ENCODE data around the gene ENC1.

Gene ENC1

DNA sequence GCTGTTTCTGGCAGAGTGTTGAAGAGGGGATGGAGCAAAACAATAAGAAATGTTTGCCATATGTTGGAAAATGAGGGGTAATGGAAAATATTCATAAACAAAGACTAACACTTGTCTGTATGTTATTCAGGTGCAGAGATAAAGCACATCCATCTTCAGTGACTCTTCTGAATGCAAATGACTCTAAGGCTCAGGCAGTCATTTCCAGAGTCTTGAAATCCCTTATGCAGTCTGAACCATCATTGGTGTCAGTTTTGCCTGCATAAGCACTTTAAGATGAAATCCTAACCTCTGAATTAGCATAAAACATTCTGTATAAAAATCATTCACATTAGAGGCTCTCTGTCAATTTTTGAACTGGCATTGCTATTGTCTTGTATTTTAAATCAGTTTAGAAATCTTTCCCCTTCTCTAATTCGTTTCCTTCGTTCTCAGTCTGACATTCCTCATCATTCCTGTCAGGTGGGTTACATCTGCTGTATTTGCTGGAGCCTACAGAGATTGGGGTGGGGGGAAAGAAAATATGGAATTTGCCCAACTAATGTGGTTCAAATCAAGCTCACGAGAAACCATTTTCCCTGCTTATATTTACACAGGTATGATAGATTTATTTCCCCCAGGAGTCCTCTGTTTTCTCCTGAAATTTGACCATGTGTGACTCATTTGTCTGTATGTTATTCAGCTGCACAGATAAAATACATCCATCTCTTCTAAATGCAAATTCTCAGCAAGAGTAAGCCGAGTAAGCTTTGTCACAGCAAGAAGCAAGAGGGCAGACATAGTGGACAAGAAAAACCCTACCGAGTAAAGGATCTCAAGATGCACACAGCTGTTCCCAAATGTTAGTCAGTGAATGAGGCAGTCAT is 31.6 kb downstream of the ENC1 start:
- no peak for DNase-seq (ENCODE audit: low read depth)

DNA sequence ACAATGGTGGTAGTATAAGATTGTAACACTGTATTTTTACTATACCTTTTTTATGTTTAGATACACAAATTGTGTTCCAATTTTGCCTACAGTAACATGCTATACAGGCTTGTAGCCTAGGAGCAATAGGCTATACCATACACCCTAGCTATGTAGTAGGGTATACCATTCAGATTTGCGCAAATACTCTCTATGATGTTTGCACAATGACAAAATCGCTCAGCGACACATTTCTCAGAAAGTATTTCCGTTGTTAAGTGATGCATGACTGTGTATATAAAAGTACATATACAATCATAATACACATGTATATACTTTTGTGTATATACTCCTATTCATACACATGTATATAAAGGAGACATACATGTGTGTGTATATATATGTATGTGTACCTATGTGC is 34.8 kb downstream of the ENC1 start:
- no peak for DNase-seq (ENCODE audit: low read depth)

DNA sequence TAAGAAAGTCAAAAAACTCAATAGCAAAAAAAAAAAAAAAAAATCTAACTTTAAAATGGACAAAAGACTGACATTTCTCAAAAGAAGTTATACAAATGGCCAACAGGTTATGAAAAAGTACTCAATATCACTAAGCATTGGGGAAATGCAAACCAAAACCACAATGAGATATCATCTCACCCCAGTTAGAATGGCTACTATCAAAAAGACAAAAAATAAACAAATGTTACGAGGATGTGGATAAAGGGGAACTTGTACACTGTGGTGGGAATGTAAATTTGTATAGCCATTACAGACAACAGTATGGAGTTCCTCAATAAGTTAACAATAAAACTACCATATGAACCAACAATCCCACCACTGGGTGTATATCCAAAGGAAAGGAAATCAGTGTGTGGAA is 37.2 kb downstream of the ENC1 start:
- DNase-seq (ENCODE audit: low read depth) = no peak

DNA sequence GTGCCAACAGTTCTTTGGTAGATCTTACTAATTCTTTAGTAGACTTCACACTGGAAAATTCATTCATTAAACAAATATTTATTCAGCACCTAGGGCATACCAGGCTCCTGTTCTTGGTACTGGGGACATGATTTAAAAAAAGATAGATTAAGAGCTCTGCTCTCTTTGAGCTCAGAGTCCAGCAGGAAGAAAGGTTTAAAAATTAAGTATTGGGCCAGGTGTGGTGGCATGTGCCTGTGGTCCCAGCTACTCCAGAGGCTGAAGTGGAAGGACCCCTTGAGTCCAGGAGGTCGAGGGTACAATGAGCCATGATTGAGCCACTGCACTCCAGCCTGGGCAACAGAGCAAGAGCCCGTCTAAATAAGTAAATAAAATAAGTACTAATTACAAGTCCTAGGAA is 41.4 kb downstream of the ENC1 start:
- no peak for DNase-seq (ENCODE audit: low read depth)

DNA sequence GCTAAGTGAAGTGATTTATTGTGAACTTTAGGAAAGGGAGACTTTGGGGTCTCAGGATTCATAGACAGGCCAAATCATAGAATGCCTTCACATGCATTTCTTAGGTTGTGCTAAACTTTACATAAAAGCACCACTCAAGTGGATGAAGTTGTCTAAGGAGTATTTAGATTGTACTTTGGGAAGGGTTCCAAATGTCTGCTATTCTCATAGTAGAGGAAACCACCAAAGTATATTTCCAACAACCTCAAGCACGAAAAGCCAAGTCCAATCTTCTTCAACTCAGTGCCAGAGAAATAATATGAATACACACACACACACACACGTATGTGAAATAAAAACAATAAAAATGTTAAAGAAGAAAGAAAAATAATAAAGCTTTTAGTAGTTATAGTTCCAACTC is 41.8 kb downstream of the ENC1 start:
- DNase-seq (ENCODE audit: low read depth) = no peak

DNA sequence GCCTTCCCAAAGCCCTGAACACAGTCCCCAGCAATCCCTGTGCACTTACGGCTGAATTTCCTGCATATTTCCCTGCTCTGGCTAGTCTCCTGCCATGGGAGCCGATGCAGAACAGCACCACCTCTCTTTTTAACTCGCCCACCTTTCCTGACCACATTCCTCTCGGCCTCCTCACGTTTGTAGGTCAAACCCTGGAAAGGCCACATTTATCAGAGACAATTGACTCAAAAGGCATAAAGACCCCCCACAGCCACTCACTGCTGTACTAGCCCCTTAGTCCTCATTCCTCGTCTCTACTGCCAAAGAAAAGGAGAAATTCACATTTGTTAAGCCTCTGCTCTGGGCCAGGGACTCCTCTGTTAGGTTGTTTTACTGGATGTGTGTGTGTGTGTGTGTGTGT is 43.6 kb downstream of the ENC1 start:
- DNase-seq (ENCODE audit: low read depth) = no peak

DNA sequence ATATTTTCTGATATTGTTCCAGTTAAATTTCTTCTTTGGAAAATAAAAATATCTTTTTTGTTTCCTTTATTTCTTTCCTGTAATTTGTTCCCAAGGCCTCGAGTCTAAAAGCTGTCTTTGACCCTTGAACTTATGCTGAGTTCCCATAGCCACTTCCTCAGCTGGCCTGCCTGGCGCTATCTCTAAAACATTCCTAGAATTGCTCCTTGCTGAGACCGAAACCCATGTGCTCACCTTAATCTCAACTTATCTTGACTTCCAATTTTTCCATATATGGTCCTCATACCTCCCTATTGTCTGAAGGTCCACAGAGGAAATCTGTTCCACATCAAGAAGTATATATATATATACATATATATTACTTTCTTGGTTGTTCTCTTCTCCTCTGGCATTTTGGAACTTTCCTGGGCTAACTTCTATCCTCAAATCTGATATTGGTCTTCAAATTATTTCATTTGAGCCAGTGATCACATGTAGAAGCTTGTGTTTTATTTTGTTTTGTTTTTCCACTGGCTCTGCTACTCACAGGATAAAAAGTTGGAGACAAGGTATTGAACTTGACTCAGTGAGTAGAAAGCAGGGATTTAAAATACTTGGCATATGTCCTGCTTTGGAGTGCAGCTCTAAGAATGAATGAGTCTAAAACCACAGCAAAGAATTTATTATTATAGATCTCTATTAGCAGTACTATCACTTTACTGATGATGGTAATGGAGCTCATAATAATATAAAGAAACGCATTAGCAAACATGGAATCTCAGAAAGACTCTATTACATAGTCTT is 45.2 kb downstream of the ENC1 start:
- DNase-seq (ENCODE audit: low read depth) = no peak

DNA sequence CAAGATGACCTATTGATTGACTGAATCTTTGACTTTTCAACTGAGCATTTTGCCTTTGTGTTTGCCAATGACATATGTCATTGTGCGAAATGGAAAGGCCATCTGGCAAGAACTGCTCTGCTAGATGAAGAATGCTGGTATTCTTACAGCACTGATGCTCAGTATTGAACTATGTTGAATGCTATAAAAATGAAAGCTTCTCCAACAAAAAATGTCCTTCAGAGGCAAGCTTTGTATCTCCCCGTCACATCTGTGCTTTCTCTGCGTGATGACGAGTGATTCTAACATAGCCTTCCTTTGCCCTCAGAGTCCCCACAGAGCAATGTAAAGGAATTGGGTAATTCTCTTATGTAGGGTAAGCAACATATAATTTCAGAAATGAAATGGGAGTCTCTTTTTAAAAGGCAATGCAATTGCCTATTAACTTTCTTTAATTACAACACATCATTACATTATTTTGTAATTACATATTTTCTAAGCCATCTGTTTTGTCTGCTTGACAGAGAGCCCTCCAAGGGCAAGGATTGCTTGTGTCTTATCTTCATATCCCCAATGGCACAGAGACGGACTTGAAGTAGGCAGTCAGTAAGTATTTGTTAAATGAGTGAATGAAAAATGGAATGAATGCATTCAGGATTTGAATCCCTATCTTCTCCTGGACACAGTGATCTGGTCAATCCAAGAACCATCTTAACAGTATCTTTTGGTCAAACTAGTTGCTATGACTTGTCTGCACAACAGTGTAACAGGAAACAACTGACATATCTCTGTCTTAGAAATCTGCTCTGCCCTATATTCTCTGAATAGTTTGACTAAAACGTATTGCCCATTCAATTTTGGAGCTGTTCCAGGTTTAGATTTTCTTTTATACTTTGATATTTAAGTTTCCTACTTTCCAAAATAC is 46.1 kb downstream of the ENC1 start:
- DNase-seq (ENCODE audit: low read depth) = no peak

DNA sequence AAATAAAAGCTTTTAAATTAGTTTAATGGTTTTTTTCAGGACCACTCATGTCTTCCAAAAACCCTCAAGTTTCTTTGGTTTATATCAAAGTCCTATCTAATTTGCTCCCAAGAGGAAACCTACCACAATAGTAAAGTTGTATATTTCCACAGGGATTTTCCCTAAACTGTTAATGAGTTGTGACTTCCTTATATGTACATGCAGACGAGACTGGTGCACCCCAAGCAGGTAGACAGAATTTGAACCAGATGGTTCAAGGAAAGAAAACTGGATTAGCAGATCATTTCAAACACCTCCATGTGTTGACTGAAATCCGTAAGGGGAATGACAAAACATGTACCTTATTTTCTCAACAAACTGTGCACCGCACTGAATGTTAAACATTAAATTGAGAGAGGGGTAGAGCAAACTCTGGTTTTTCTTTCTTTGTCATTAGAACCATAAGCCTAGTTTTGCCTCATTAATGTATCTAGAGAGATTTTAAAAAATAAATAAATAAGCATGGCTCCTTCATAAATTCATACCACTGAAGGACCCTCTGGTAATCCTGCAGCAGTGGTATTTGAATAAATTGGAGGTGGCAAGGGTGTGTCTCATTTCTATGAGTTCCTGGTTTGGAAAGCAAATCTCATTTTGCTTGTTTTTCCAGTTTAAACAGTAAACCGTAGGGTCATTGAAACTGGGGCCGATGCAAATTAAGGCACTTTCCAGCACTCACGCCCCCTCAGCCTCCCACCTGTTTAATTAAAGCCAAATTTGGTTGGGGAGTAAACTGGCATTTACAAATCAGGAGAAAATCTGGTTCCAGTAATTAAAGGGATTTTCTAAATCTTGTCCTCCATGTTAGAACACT is 51.1 kb downstream of the ENC1 start:
- DNase-seq (ENCODE audit: low read depth) = no peak

DNA sequence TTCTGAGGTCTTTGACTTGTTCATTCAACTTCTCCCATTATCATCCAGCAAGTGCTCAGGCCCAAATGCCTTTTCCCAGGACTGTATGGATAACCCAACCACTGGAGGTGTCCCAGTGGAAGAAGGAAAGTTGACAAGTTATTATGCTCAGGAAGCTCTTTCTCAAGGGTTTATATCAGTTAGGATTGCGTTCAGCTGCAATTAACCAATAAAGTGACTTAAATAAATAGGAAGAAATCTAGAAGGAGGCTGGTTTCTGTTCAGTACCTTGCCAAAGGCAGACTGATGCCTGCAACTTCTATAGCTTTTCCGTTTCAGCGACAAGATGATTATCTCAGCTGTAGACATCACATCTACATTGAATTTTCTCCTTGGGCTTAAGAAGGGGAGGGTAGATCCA is 52.1 kb downstream of the ENC1 start:
- DNase-seq (ENCODE audit: low read depth) = no peak

DNA sequence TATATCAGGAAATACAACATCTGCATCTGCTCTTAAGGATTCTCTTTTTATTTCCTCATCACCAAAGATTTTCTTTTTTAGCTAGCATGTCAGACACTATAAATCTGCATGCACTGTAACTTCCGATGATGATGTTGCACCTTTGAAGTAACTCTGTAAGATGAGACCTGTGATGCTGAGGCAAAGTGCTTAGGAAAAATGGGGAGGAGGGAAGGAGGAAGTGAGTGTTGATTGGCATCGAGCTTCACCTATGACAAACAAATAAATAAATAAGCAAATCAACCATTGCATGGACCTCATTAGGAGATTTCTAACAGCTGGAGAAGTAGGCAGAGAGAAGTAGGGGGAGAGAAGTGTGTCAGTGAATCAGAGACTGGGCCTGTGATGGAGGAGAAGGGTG is 52.6 kb downstream of the ENC1 start:
- no peak for DNase-seq (ENCODE audit: low read depth)

DNA sequence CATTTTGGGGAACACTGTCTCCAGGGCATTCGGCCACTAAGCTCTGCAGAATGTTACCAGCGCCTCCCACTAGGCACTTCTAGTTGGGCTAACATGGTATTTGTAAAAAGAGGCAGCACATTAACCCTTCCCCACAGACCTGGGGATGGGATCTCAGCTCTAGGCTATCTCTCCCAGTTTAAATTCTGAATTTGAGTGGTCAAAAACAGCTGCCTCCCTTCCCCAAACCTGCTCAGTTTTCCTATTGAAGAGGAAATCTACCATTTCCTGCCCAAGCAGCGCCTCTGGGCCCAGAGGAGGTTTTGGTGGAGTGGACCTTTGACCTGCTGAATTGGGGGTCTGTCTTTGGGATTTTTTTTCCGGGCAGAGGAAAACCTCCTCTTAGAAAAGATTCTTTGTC is 53.2 kb downstream of the ENC1 start:
- no peak for DNase-seq (ENCODE audit: low read depth)

DNA sequence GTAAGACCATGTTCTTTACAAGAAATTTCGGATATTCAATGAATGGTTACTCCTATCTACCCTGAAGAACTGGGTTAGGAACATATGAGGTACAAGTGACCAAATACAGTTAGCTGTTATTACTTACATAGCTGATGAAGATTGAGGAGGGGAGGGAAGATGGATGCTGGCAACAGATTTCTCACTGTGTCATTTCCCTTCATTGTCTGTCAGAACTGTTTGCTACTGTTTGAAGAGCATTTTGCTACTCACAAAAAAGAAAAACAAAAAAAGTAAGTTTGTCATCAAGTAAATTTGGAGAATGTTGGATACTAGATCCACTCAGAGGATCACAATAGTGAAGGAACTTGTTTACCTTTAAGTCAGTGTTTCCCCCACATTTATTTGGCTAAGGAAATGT is 53.7 kb downstream of the ENC1 start:
- DNase-seq (ENCODE audit: low read depth) = no peak

DNA sequence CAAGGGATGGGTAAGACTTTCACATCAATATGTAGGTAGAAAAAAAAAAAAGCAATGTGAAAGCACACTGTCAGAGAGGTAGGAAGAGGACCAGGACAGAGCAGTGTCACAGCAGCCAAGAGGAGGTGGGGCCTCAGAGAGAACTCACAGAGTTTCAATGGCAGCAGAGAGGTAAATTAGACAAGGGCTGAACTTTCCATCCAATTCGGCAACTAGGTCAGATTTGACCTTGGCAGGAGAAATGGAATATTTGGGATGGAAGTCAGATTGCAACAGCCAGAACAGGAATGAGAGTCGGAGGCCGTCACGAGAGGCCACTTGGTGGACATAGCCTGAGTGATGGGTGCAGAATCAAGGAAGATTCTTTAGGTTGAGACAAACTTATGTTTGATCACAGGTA is 57.7 kb downstream of the ENC1 start:
- no peak for DNase-seq (ENCODE audit: low read depth)

DNA sequence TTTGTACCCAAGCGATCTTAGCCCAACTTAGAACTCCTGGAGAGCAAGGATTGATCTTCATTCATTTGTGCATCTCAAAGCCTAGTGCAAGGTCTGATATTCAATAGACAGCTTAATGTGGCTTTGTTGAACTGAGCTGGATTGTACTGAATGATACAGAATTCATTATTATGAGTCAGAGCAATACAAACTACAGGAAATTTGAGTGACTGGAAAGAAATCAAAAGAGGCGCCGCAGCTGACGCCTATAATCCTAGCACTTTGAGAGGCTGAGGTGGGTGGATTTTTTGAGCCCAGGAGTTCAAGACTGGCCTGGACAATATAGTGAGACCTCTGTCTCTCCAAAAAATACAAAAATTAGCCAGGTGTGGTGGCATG is 58.6 kb downstream of the ENC1 start:
- DNase-seq (ENCODE audit: low read depth) = no peak

DNA sequence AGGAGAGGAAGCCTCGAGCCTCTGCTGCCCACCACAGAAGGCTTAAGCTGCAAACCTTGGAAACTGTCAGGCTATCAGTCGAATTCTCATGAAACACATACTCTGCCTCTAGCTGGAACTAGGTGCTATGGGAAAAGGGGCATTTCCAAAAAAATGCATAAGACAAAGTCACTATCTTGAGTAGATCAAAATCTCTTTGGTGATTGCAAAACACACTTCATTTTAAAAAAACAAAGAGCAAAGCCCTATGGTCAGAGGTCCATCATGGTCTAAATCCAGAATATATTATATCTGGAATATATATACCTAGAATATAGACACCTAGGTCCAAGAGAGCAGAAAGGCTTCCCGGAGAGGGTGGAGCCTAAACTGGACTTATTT is 59.8 kb downstream of the ENC1 start:
- no peak for DNase-seq (ENCODE audit: low read depth)

DNA sequence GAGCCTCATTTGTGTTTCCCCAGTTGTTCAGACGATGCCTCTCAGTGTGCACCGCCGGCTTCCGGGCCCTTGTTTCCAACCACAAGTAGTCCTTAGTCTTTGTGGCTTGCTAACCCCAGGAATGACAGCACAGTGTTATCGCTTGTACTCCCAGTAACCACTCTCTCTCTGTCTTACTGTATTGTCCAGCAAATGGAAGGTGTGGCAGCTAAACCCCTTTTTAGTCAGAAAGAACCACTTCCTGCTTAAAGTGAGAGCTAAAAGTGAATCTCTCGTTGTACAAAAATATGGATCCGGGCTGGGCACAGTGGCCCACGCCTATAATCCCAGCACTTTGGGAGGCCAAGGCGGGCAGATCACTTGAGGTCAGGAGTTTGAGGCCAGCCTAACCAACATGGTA is 61.3 kb downstream of the ENC1 start:
- DNase-seq (ENCODE audit: low read depth) = no peak

DNA sequence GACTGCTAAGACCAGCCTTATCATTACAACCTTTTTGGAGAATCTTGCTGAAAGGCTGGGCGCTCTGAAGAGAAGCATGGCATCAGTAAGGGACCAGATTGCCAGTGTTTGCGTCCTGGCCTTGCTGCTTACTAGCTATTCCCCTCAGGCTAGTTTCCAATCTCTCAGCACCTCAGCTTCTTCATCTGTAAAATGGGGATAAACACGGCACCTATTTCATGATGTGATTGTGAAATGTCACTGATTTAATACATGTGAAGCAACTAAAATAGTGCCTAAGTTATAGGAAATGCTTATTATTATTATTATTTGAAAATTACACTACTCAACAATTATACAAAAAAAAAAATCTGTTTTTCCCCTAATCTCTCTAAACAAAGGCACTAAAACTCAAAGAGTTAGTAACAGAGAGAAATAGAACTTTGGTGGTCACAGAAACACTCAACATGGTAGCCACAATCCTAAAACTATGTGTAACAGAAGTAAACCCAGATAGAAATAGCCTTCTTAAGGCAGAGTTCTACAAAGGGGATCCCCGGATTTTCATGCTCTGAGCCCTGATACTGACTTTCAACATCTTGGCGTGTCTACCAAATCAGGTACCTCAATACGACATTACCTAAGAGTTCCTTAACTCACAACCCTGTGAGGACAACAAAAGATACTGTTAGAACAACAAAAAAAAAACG is 62.0 kb downstream of the ENC1 start:
- no peak for DNase-seq (ENCODE audit: low read depth)

All from fibroblast of gingiva (primary cell).